Measurements from ENCODE around the gene C11orf21. TPM values are rescaled to one million over a fixed set of nuclear protein-coding genes. Genes with fewer than 3 reads are reported as not detected.

C11orf21 gene
- total RNA-seq, 2 donors from 2014 or later, result 50.1 to 89.1 TPM

DNA sequence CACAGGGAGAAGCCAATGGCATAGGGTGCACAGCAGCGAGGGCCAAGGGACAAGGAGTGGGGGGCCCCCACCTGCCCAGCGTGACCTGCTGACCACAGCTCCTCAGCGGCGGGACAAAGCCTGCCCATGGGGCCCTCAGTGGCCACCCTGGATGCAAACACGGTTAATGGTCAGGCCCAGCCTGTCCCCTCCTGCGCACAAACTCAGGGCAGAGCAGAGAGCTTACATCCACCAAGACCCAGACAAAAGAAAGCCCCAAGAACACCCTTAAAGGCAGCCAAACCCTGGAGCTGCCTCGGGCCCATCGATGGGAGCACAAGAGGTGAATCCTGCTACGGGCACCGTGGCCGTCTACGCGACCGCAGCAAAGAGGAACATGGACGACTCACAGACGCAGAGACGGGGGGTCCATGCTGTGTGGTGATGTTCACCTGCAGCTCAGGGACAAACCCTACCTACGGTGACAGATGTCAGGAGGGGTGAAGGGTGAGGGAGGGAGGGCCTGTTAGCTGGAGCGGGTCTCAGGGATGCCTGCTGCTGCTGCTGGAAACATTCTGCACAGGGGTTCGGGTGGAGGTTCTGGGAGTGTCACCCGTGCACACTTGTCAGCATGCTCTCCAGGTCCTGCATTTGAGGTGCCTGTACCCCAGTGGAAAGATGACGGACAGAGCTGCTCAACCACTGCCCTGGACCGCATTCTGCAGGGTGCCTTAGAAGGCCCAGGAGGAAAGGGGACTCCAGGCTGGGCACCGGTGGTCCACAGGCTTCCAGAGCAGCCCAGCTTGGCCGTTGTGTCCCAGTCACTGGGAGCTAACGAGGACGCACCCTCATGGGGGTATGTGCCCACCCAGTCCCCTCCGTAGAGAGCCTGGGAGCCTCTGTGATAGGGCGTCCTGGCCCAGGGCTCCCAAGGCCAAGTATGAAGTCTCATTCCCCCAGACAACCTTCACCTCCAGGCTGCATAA is 42.9 kb downstream of the C11orf21 start:
- Mint-ChIP-seq H3K27me3 (peaks cover 5% of the 10 kb centered on the region), H3K36me3 (ENCODE audit: low read depth) (no peaks in the 10 kb centered on the region), H3K4me1 (peaks cover 2% of the 10 kb centered on the region), H3K27ac (no peak overlapping the region), H3K4me3 (no peak overlapping the region)
- no peak for ATAC-seq
- H3K9me3 ChIP-seq (ENCODE audit: control insufficient read depth, low read length, poor library complexity, severe bottlenecking), result no peaks in the 10 kb centered on the region
- DNase-seq, result no peak

DNA sequence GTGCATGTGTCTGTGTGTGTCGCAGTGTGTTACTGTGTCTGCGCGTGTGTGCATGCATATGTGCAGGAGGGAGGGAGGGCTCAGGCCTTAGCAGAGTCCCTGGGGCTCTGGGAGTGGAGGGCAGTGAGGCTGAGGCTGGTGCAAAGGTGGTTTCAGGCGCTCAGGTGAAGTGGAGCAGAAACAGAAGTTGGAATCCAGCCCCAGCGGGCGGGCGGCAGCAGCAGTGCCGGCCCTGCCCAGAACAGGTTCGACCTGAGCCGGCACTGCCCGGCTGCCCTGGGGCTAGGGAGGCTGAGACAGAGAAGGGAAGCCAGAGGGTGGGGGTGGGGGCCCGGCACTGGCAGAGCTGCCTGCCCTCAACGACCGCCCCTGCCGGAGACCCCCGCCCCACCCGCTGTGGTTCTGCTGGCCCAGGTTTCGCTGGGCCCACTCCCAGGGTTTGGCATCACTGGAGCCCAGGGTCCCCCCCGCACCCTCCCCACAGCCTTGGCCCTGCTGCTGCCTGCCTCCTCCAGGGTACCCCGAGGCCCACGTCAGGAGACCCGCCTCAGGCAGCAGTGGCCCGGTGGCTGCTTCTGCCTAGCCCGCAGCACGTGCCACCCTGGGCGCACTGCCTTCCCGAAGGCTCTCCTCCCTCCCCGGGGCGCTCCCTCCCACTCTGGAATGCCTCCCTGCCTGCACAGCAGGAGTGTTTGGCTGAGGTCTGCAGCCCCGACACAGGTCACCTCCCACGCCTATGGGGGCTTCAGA is 44.6 kb downstream of the C11orf21 start:
- ATAC-seq, result no peak
- no peaks in the 10 kb centered on the region for H3K36me3 Mint-ChIP-seq (ENCODE audit: low read depth)

DNA sequence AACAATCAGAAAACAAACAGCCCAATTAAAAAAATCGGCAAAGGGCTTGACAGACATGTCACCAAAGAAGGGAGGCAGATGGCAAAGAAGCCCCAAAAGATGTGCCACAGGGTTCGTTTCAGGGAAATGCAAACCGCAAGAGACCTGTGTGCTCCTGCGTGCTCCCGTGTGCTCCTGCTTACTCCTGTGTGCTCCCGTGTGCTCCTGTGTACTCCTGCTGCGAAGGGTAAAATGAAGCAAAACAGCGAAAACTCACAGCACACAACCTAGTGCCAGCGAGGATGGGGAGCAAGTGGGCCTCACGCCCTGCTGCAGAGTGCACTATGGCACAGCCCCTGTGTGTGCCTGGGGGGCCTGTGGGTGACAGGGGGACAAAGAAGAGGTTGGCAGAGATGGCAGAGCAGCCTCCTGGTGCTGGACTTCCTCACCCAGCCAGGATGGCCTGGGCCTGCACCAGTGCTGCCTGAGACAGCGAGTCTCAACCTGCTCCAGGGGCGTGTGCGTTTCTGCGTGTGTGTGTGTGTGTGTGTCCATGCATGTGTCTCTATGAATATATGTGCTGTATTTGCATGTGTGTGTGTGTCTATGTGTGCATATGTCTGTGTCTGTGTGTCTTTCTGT is 45.3 kb downstream of the C11orf21 start:
- Mint-ChIP-seq H3K4me3 (no peak overlapping the region), H3K27ac (no peak overlapping the region), H3K27me3 (peaks cover 5% of the 10 kb centered on the region), H3K36me3 (ENCODE audit: low read depth) (no peaks in the 10 kb centered on the region), H3K4me1 (peaks cover 2% of the 10 kb centered on the region)
- DNase-seq (no peak), ATAC-seq (no peak)
- H3K9me3 ChIP-seq (ENCODE audit: control insufficient read depth, low read length, poor library complexity, severe bottlenecking), result no peaks in the 10 kb centered on the region

More for the DNA sequence above, 44.6 kb downstream of the C11orf21 start:
- Mint-ChIP-seq H3K4me3 (no peak overlapping the region), H3K4me1 (peaks cover 2% of the 10 kb centered on the region), H3K27me3 (peaks cover 5% of the 10 kb centered on the region), H3K27ac (no peak overlapping the region)
- DNase-seq, result peak in 1 of 3 donors; percentile 11
- no peaks in the 10 kb centered on the region for H3K9me3 ChIP-seq (ENCODE audit: control insufficient read depth, low read length, poor library complexity, severe bottlenecking)

DNA sequence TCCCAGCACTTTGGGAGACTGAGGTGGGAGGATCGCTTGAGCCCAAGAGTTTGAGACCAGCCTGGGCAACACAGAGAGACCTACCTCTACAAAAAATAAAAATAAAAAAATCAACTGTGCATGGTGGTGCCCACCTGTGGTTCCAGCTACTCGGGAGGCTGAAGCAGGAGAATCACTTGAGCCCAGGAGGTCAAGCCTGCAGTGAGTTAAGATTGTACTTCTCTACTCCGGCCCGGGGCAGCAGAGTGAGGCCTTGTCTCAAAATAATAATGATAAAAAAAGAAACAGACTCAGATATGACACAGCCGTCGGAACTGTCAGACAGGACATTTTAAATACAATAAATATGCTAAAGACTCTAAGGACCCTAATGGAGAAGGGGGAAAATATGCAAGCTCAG is 49.7 kb downstream of the C11orf21 start:
- ATAC-seq (no peak), DNase-seq (no peak)
- no peak overlapping the region for H3K4me3 Mint-ChIP-seq
- no peak overlapping the region for H3K27ac Mint-ChIP-seq
- peaks cover 2% of the 10 kb centered on the region for H3K4me1 Mint-ChIP-seq
- no peaks in the 10 kb centered on the region for H3K9me3 ChIP-seq (ENCODE audit: control insufficient read depth, low read length, poor library complexity, severe bottlenecking)
- no peaks in the 10 kb centered on the region for H3K36me3 Mint-ChIP-seq (ENCODE audit: low read depth)
- H3K27me3 Mint-ChIP-seq, result peaks cover 19% of the 10 kb centered on the region

DNA sequence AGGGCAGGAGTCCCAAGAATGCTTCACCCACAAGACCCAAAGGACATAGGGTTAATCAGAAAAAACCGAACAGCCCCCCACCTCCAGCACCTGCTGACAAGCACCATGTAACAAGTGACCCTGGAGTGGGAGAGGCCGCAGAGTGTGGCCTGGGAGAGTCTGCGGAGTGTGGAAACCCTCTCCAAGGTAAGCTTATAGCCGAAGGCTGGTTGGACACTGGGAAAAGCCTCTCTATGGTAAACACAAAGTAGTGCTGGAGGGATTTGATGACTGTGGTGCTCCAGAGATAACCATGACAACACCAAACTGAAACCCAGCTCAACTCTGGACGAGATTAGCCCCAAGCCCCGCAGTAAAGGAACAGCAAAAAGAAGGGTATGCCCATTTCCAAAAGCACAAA is 50.6 kb downstream of the C11orf21 start:
- H3K4me1 Mint-ChIP-seq, result no peaks in the 10 kb centered on the region
- no peaks in the 10 kb centered on the region for H3K9me3 ChIP-seq (ENCODE audit: control insufficient read depth, low read length, poor library complexity, severe bottlenecking)
- no peak for ATAC-seq
- H3K27ac Mint-ChIP-seq, result peak overlapping the region; percentile 14
- no peak overlapping the region for H3K4me3 Mint-ChIP-seq
- peaks cover 19% of the 10 kb centered on the region for H3K27me3 Mint-ChIP-seq
- H3K36me3 Mint-ChIP-seq (ENCODE audit: low read depth), result no peaks in the 10 kb centered on the region
- no peak for DNase-seq

DNA sequence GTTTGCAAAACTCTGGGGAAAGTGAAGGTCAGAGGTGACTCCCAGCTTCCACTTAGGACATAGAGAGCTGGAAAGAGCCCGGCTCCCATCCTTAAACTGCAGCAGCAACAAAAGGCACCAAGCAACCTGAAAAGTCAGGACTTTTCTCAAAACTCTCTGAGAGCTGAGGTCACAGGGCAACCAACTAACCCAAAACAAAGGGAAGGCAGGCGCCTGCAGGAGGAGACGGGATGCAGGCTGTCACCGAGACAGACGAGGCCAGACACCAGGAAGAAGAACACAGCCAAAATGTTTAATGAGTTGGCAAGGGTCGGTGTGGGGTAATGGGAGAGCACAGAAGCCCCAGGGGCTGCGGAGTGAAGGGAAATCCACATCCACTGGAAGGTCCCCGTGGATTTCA is 51.2 kb downstream of the C11orf21 start:
- H3K36me3 Mint-ChIP-seq (ENCODE audit: low read depth), result no peaks in the 10 kb centered on the region
- H3K27ac Mint-ChIP-seq, result peak overlapping the region; percentile 14
- H3K4me1 Mint-ChIP-seq, result no peaks in the 10 kb centered on the region
- ATAC-seq (no peak), DNase-seq (no peak)
- H3K9me3 ChIP-seq (ENCODE audit: control insufficient read depth, low read length, poor library complexity, severe bottlenecking), result no peaks in the 10 kb centered on the region
- peaks cover 19% of the 10 kb centered on the region for H3K27me3 Mint-ChIP-seq
- no peak overlapping the region for H3K4me3 Mint-ChIP-seq

DNA sequence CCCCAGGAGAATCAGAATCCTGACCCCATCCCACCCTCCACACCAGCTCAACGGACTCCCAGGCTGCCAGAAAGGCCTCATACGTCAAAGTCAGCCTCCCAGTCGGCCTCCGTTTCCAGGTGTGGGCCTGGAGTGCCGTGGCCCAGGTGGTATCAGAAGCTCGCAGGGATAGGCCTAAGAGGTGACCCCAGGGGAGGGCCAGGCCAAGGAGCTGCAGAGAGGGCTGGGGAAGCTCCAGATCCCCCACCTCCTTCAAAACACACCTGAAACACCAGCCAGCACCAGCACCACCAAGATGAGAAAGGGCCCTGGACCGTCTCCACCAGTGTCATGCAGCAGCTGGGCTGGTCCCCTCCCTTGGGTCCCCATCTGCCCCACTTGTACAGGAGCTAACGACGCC is 51.7 kb downstream of the C11orf21 start:
- ATAC-seq (no peak), DNase-seq (no peak)
- Mint-ChIP-seq H3K36me3 (ENCODE audit: low read depth) (no peaks in the 10 kb centered on the region), H3K27ac (no peak overlapping the region), H3K27me3 (peaks cover 19% of the 10 kb centered on the region), H3K4me3 (no peak overlapping the region), H3K4me1 (no peaks in the 10 kb centered on the region)
- no peaks in the 10 kb centered on the region for H3K9me3 ChIP-seq (ENCODE audit: control insufficient read depth, low read length, poor library complexity, severe bottlenecking)

DNA sequence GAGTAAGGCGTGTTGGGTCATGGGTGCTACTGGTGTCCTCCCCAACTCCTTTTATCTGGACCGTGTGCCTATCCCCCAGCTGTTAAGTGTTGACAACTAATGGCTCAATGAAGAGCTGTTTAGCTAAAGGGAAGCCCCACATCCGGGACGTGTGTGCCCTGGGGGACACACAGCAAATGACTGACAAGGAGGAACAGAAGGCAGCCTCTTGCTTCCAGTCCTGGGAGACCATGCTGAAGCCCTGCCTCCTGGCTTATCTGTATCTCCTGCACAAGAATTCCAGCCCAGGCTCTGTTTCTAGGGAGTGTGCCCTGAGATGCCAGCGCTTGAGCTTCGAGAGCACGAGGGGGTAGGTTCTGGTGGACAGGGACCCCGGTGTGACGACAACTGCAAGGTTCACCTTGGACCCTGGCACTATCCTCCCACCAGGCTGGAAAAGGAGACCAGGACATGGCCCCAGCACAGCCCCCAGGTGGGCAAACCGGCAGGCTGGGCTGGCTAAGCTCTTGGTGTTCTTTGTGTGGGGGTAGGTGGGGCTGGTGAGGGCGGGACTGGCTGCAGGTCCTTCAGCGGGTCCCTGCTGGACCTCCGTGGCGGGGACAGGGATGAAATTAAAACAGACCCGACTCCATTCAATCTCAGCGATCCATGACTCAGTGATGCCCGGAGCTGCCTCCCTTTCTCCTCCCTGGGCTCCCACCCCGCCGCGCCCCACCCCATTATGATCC is 52.4 kb downstream of the C11orf21 start:
- no peak overlapping the region for H3K4me3 Mint-ChIP-seq
- no peak for DNase-seq
- H3K36me3 Mint-ChIP-seq (ENCODE audit: low read depth), result no peaks in the 10 kb centered on the region
- H3K4me1 Mint-ChIP-seq, result no peaks in the 10 kb centered on the region
- H3K9me3 ChIP-seq (ENCODE audit: control insufficient read depth, low read length, poor library complexity, severe bottlenecking), result no peaks in the 10 kb centered on the region
- no peak overlapping the region for H3K27ac Mint-ChIP-seq
- ATAC-seq, result no peak
- H3K27me3 Mint-ChIP-seq, result peaks cover 26% of the 10 kb centered on the region

DNA sequence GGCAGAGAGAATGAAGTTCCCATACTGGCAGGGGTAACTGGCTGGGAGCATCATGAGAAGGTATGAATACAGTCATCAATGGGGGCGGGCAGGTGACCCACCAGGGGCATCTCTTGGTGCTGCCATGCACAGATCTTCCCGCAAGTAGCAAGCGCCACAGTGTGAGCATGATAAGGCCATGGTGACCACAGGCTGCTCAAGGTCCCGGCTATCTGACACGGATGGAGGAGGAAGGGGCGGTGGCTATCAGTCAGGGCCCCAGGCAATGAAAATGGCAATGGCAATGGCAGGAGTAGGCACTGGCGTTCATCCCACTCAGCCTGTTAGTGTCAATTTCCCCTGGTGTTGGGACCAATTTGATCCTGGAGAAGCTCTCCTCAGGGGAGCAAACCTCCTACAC is 53.0 kb downstream of the C11orf21 start:
- Mint-ChIP-seq H3K36me3 (ENCODE audit: low read depth) (no peaks in the 10 kb centered on the region), H3K4me1 (no peaks in the 10 kb centered on the region), H3K27ac (no peak overlapping the region), H3K4me3 (no peak overlapping the region), H3K27me3 (peaks cover 29% of the 10 kb centered on the region)
- no peak for ATAC-seq
- DNase-seq, result no peak
- H3K9me3 ChIP-seq (ENCODE audit: control insufficient read depth, low read length, poor library complexity, severe bottlenecking), result no peaks in the 10 kb centered on the region

DNA sequence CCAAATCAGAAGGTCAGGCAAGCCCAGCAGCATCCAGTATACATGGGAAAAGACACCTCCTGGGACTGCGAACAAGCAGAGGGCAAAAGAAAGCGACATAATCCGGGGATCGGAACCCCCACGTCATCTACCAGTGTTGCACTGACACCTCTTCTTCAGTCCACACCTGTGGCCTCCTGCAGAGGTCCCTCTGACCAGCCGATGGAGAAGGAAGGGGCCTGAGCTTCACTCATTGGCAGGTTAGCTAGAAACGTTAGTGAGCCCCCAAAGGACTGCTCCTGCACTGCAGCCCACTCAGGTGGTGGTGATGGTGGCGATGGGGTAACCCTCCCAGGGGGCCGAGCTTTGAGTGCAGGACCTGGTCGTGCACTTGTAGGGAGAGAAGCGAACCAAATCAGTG is 53.5 kb downstream of the C11orf21 start:
- ATAC-seq (no peak), DNase-seq (no peak)
- no peaks in the 10 kb centered on the region for H3K36me3 Mint-ChIP-seq (ENCODE audit: low read depth)
- no peak overlapping the region for H3K4me3 Mint-ChIP-seq
- H3K4me1 Mint-ChIP-seq, result no peaks in the 10 kb centered on the region
- no peak overlapping the region for H3K27ac Mint-ChIP-seq
- peaks cover 29% of the 10 kb centered on the region for H3K27me3 Mint-ChIP-seq
- H3K9me3 ChIP-seq (ENCODE audit: control insufficient read depth, low read length, poor library complexity, severe bottlenecking), result no peaks in the 10 kb centered on the region

DNA sequence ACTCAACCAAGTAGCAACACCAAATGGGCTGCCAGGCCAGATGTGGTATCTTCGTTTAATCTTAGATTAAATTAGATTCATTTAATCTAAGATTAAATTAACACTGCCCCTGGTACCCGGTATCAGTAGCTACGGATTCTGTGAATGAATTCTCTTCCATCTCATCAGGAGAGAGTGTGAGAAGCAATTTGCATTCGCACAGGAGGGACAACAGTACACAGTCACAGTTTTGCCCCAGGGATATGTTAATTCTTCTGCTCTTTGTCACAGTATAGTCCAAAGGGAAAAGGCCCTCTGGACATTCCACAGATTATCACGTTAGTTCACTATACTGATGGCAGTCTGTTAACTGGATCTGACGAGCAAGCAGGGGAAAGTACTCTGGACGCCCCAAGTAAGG is 54.2 kb downstream of the C11orf21 start:
- H3K9me3 ChIP-seq (ENCODE audit: control insufficient read depth, low read length, poor library complexity, severe bottlenecking), result no peaks in the 10 kb centered on the region

More for the DNA sequence above, 54.2 kb downstream of the C11orf21 start:
- Mint-ChIP-seq H3K27ac (no peak overlapping the region), H3K36me3 (ENCODE audit: low read depth) (no peaks in the 10 kb centered on the region), H3K4me3 (no peak overlapping the region), H3K27me3 (peaks cover 29% of the 10 kb centered on the region), H3K4me1 (no peaks in the 10 kb centered on the region)
- ATAC-seq (no peak), DNase-seq (no peak)

All from T-helper 17 cell (primary cell).